OCI-LY1 (cell line): ENCODE data around the gene TMPRSS11A.

Source experiments
- H2AFZ ChIP-seq: fragments of 200-600 bp; sonication (generic), shearing (Covaris generic); 2 replicates; pipeline ENCODE4 v1.6.0; 2014; ENCODE audit warnings: antibody characterized with exemption, mild to moderate bottlenecking, low read length
- H3F3A ChIP-seq: fragments of 200-600 bp; sonication (generic), shearing (Covaris generic); 2 replicates; pipeline ENCODE4 v1.6.0; 2014; ENCODE audit warnings: mild to moderate bottlenecking, antibody characterized with exemption, low read length, moderate library complexity; ENCODE audit not compliant: insufficient read depth
- H3K27ac ChIP-seq: fragments of 200-600 bp; sonication (generic); 2 replicates; pipeline ENCODE4 v1.5.1; 2014; ENCODE audit warnings: low read length, mixed run types, mild to moderate bottlenecking, low read depth; ENCODE audit not compliant: poor library complexity, severe bottlenecking
- H3K27me3 ChIP-seq: fragments of 200-600 bp; sonication (generic); 2 replicates; pipeline ENCODE4 v1.6.0; 2014; ENCODE audit warnings: antibody characterized with exemption, mild to moderate bottlenecking, low read length, moderate library complexity; ENCODE audit not compliant: insufficient read depth
- H3K36me3 ChIP-seq: fragments of 200-600 bp; sonication (generic); 2 replicates; pipeline ENCODE4 v1.6.1; 2014; ENCODE audit warnings: mild to moderate bottlenecking, antibody characterized with exemption, low read length, moderate library complexity, mixed read lengths; ENCODE audit not compliant: insufficient read depth
- H3K4me1 ChIP-seq: fragments of 200-600 bp; sonication (generic); 2 replicates; pipeline ENCODE4 v1.5.1; 2014; ENCODE audit warnings: mild to moderate bottlenecking, low read length, moderate library complexity; ENCODE audit not compliant: insufficient read depth, severe bottlenecking
- H3K4me2 ChIP-seq: fragments of 200-600 bp; sonication (generic), shearing (Covaris generic); 2 replicates; pipeline ENCODE4 v1.6.1; 2014; ENCODE audit warnings: low read length
- H3K4me3 ChIP-seq: fragments of 200-600 bp; sonication (generic); 2 replicates; pipeline ENCODE4 v1.5.1; 2014; ENCODE audit warnings: low read length, low read depth, mild to moderate bottlenecking, mixed read lengths; ENCODE audit not compliant: poor library complexity, severe bottlenecking
- H3K79me2 ChIP-seq: fragments of 200-600 bp; shearing (Covaris generic); 2 replicates; pipeline ENCODE4 v1.6.1; 2016; ENCODE audit warnings: mixed run types, low read length, mixed read lengths; ENCODE audit not compliant: insufficient read depth
- H3K9ac ChIP-seq: fragments of 200-600 bp; sonication (generic), shearing (Covaris generic); 2 replicates; pipeline ENCODE4 v1.6.1; 2014; ENCODE audit warnings: mild to moderate bottlenecking, low read length, mixed read lengths
- H3K9me2 ChIP-seq: fragments of 200-600 bp; sonication (generic), shearing (Covaris generic); 2 replicates; pipeline ENCODE4 v1.6.1; 2014; ENCODE audit warnings: low read depth, mild to moderate bottlenecking, low read length, mixed read lengths
- H3K9me3 ChIP-seq: fragments of 200-600 bp; shearing (Covaris generic); 2 replicates; pipeline ENCODE4 v1.6.1; 2014; ENCODE audit warnings: low read length, mixed read lengths
- H4K20me1 ChIP-seq: fragments of 200-600 bp; sonication (generic), shearing (Covaris generic); 2 replicates; pipeline ENCODE4 v1.6.0; 2016; ENCODE audit warnings: mild to moderate bottlenecking, low read length; ENCODE audit not compliant: insufficient read depth
- CTCF ChIP-seq: fragments of 200-600 bp; sonication (generic), shearing (Covaris generic); IDR thresholded peaks from 2 replicates; pipeline ENCODE4 v1.5.1; 2017; ENCODE audit warnings: mild to moderate bottlenecking, antibody characterized with exemption, low read length, moderate library complexity, mixed read lengths
- EZH2 ChIP-seq: fragments of 200-600 bp; sonication (generic), shearing (Covaris generic); IDR thresholded peaks from 2 replicates; pipeline ENCODE4 v1.8.0; 2017; ENCODE audit warnings: borderline replicate concordance, mixed run types, mild to moderate bottlenecking, antibody characterized with exemption, low read length, moderate library complexity, mixed read lengths

Gene TMPRSS11A

DNA sequence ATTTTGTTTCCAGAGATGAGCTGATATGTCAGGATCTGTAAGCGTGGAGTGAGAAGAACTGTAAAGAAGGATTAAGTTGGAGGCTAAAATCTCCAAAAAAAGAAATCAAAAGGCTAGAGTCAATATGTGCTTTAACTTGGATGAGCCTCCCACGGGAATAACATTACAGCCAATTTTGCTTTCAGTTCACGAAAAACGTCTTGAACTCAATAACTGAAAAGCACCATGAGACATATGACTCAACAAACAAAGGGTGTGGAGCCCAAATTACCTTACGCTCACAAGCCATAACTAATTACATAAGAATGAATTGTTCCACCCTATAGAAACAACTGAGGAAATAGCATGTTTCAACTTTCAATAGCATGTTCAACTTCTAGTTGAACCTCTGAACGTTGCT lies 101.8 kb downstream of the TMPRSS11A start:
- no peaks in the 10 kb centered on the region for H3F3A ChIP-seq
- H3K27ac ChIP-seq, result no peak overlapping the region
- H3K4me3 ChIP-seq, result no peak overlapping the region
- H3K9ac ChIP-seq, result no peak overlapping the region
- H3K9me2 ChIP-seq, result no peaks in the 10 kb centered on the region
- H3K4me1 ChIP-seq, result no peaks in the 10 kb centered on the region
- no peaks in the 10 kb centered on the region for H3K27me3 ChIP-seq
- TF ChIP-seq EZH2 (no peak), CTCF (no peak)
- no peaks in the 10 kb centered on the region for H4K20me1 ChIP-seq
- H3K36me3 ChIP-seq, result no peaks in the 10 kb centered on the region
- no peaks in the 10 kb centered on the region for H3K9me3 ChIP-seq
- no peak overlapping the region for H3K4me2 ChIP-seq
- no peaks in the 10 kb centered on the region for H3K79me2 ChIP-seq
- H2AFZ ChIP-seq, result no peak overlapping the region
